ENCODE results near the gene KCND3.

DNA sequence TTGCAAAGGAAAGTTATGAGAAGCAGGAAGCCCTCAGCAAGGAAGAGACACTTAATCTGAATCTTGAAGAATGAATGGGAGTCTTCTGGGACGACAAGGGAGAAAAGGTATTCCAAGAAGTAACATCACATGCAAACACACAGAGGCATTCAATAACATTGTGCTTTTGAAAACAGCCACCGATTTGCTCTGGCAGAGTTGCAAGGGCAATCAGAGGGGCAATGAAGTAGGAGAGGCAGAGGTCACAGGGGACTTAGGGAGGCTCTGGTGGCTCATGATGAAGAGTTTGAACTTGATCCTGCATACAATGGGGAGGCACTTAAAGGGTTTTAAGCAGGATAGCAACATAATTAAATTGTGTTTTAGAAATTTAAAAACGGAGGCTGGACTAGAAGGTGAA, 126.1 kb downstream of the KCND3 start:
- TF ChIP-seq, protein P1, sequence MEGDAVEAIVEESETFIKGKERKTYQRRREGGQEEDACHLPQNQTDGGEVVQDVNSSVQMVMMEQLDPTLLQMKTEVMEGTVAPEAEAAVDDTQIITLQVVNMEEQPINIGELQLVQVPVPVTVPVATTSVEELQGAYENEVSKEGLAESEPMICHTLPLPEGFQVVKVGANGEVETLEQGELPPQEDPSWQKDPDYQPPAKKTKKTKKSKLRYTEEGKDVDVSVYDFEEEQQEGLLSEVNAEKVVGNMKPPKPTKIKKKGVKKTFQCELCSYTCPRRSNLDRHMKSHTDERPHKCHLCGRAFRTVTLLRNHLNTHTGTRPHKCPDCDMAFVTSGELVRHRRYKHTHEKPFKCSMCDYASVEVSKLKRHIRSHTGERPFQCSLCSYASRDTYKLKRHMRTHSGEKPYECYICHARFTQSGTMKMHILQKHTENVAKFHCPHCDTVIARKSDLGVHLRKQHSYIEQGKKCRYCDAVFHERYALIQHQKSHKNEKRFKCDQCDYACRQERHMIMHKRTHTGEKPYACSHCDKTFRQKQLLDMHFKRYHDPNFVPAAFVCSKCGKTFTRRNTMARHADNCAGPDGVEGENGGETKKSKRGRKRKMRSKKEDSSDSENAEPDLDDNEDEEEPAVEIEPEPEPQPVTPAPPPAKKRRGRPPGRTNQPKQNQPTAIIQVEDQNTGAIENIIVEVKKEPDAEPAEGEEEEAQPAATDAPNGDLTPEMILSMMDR (conservative IDR thresholded peaks at IDR 0.05), result no peak
- TF ChIP-seq EZH2 (IDR thresholded peaks at IDR 0.05; ENCODE audit: low read depth), result no peak

Data from PC-9 (cell line).